ENCODE results near the gene TPST1.

- TF ChIP-seq CTCF (IDR thresholded peaks at IDR 0.05) (no peak), POLR2A (IDR thresholded peaks at IDR 0.05) (no peak), POLR2AphosphoS5 (IDR thresholded peaks at IDR 0.05) (no peak), EP300 (IDR thresholded peaks at IDR 0.05) (no peak)
These were observed 143.4 kb downstream of the TPST1 start for GRCh38 chr7:66348531-66348930.
